ENCODE results near the gene RNF213.

The RNF213 gene

DNA sequence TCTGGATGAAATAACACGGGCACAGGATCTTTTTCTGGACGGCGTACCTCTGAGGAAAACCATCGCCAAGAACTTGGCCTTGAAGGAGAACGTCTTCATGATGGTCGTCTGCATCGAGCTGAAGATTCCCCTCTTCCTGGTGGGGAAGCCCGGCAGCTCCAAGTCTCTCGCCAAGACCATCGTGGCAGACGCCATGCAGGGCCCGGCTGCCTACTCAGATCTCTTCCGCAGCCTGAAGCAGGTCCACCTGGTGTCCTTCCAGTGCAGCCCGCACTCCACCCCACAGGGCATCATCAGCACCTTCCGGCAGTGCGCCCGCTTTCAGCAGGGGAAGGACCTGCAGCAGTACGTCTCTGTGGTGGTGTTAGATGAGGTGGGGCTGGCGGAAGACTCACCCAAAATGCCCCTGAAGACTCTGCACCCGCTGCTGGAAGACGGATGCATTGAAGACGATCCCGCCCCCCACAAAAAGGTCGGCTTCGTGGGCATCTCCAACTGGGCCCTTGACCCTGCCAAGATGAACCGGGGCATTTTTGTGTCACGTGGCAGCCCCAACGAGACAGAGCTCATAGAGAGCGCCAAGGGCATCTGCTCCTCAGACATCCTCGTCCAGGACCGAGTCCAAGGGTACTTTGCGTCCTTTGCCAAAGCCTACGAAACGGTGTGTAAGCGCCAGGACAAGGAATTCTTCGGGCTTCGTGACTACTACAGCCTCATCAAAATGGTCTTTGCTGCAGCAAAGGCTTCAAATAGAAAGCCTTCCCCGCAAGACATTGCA lies 86.0 kb downstream of the RNF213 start:
- peaks cover 91% of the 10 kb centered on the region for H3K36me3 ChIP-seq
- no peak overlapping the region for H3K4me3 ChIP-seq (ENCODE audit: low read depth, low read length)
- no peaks in the 10 kb centered on the region for H3K9me3 ChIP-seq (ENCODE audit: severe bottlenecking)
- H3K27ac ChIP-seq, result no peak overlapping the region
- H3K27me3 ChIP-seq (ENCODE audit: insufficient read depth, low read depth, severe bottlenecking), result no peaks in the 10 kb centered on the region
- no peak for DNase-seq
- TF ChIP-seq, protein P1, sequence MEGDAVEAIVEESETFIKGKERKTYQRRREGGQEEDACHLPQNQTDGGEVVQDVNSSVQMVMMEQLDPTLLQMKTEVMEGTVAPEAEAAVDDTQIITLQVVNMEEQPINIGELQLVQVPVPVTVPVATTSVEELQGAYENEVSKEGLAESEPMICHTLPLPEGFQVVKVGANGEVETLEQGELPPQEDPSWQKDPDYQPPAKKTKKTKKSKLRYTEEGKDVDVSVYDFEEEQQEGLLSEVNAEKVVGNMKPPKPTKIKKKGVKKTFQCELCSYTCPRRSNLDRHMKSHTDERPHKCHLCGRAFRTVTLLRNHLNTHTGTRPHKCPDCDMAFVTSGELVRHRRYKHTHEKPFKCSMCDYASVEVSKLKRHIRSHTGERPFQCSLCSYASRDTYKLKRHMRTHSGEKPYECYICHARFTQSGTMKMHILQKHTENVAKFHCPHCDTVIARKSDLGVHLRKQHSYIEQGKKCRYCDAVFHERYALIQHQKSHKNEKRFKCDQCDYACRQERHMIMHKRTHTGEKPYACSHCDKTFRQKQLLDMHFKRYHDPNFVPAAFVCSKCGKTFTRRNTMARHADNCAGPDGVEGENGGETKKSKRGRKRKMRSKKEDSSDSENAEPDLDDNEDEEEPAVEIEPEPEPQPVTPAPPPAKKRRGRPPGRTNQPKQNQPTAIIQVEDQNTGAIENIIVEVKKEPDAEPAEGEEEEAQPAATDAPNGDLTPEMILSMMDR (IDR thresholded peaks at IDR 0.05; ENCODE audit: low read depth, low read length), result no peak

DNA sequence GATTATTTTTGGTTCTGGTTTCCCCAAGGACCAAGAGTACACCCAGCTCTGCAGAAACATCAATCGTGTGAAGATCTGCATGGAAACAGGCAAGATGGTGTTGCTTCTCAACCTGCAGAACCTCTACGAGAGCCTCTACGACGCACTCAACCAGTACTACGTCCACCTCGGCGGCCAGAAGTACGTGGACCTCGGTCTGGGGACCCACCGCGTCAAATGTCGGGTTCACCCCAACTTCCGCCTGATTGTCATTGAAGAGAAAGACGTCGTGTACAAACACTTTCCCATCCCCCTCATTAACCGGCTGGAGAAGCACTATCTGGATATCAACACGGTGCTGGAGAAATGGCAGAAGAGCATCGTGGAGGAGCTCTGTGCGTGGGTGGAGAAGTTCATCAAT lies 86.9 kb downstream of the RNF213 start:
- H3K9me3 ChIP-seq (ENCODE audit: severe bottlenecking), result no peaks in the 10 kb centered on the region
- H3K27me3 ChIP-seq (ENCODE audit: insufficient read depth, low read depth, severe bottlenecking), result no peaks in the 10 kb centered on the region
- TF ChIP-seq, protein P1 (IDR thresholded peaks at IDR 0.05; ENCODE audit: low read depth, low read length), result no peak
- H3K36me3 ChIP-seq, result peaks cover 96% of the 10 kb centered on the region
- no peak overlapping the region for H3K27ac ChIP-seq
- DNase-seq, result no peak
- H3K4me3 ChIP-seq (ENCODE audit: low read depth, low read length), result no peak overlapping the region

DNA sequence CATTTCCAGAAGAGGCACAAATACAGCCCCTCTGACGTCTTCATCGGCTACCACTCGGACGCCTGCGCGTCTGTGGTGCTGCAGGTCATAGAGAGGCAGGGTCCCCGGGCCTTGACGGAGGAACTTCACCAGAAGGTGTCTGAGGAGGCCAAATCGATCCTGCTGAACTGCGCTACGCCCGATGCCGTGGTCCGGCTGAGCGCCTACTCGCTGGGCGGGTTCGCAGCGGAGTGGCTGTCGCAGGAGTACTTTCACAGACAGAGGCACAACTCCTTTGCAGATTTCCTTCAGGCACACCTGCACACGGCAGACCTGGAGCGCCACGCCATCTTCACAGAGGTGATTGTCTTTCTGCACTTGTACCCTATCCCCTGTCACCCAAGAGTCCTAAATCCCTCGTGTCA lies 87.3 kb downstream of the RNF213 start:
- Histone ChIP-seq H3K27me3 (ENCODE audit: insufficient read depth, low read depth, severe bottlenecking) (no peaks in the 10 kb centered on the region), H3K36me3 (peaks cover 97% of the 10 kb centered on the region), H3K27ac (no peak overlapping the region), H3K4me3 (ENCODE audit: low read depth, low read length) (no peak overlapping the region), H3K9me3 (ENCODE audit: severe bottlenecking) (no peaks in the 10 kb centered on the region)
- no peak for DNase-seq
- TF ChIP-seq, protein P1 (IDR thresholded peaks at IDR 0.05; ENCODE audit: low read depth, low read length), result no peak

DNA sequence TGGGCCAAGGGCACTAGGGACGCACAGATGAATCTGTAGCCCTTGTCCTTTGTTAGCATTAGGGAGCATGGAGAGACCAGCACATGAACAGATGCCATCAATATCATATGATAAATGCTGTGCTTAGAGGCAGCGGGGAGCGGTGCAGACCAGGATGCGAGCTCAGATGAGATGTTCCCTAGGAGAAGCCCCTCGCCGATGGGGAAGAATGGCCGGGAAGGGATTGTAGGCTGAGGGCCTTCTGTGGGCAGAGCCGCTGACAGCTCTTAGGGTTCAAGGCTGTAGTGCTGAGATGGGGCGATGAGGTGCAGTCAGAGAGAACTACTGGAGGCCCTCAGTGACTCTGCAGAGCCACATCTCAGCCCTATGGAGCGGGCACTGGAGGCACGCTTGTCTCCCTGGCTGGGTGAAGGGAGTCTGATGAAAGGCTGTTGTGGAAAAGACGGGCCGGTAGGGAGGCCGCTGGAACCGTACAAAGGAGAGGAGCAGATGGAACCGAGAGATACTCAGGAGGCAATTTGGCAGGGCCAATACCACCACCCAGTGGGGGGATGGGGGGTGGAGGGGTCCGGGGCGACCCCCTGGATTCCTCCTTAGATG lies 88.0 kb downstream of the RNF213 start:
- DNase-seq, result no peak
- H3K27ac ChIP-seq, result no peak overlapping the region
- TF ChIP-seq, protein P1 (IDR thresholded peaks at IDR 0.05; ENCODE audit: low read depth, low read length), result no peak
- no peaks in the 10 kb centered on the region for H3K27me3 ChIP-seq (ENCODE audit: insufficient read depth, low read depth, severe bottlenecking)
- H3K4me3 ChIP-seq (ENCODE audit: low read depth, low read length), result no peak overlapping the region
- no peaks in the 10 kb centered on the region for H3K9me3 ChIP-seq (ENCODE audit: severe bottlenecking)
- H3K36me3 ChIP-seq, result peaks cover 97% of the 10 kb centered on the region

DNA sequence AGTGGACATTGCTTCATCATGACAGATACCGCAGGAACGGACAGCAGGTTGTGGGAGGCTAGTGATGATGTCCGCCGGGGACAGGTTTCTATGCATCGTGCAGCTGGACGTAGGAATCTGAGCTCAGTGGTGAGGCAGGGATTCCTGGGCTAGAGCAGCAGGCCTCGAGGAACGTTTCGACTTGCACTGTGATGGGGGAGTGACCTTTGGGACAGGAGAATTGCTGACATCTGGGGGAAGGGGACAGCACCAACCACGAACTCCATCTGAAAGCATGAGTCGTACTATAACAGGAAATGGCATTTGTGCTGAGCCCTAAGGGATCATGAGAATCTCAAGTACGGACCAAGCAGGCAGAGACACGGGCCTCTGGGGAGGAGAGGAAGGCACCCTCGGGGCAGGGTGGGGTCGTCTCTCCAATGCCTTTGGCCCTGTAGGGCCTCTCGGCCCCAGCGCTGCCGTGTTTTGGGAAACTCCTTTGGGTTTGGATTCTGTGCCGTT lies 88.5 kb downstream of the RNF213 start:
- Histone ChIP-seq H3K27ac (no peak overlapping the region), H3K27me3 (ENCODE audit: insufficient read depth, low read depth, severe bottlenecking) (no peaks in the 10 kb centered on the region), H3K9me3 (ENCODE audit: severe bottlenecking) (no peaks in the 10 kb centered on the region), H3K4me3 (ENCODE audit: low read depth, low read length) (no peak overlapping the region), H3K36me3 (peaks cover 97% of the 10 kb centered on the region)
- TF ChIP-seq, protein P1 (IDR thresholded peaks at IDR 0.05; ENCODE audit: low read depth, low read length), result no peak
- no peak for DNase-seq
